Measurements from ENCODE around the gene ABCC11.
"Not testable (repeated sequence)": the region's sequence is repeated elsewhere in the genome, so short reads cannot be mapped to it uniquely, and the experiment has no call there.

ABCC11 gene

GRCh38 chr16:48244863-48245195 is 2.5 kb downstream of the ABCC11 start:
- no peak for DNase-seq

- peak; percentile 89 for DNase-seq
These were observed 3.1 kb downstream of the ABCC11 start, which contains the start of gene LONP2 for GRCh38 chr16:48244080-48244862. Gene LONP2 (plus strand): TSS chr16:48244300. CDS start chr16:48244389, 89 bp downstream.

- not testable (repeated sequence) for DNase-seq
These were observed 7.2 kb downstream of the ABCC11 start for GRCh38 chr16:48240147-48240546.

GRCh38 chr16:48236286-48236685 is 11.1 kb downstream of the ABCC11 start:
- DNase-seq, result no peak

GRCh38 chr16:48235556-48236136 is 11.7 kb downstream of the ABCC11 start:
- DNase-seq, result no peak

- no peak for DNase-seq
These were observed 12.2 kb downstream of the ABCC11 start for GRCh38 chr16:48235058-48235555.

GRCh38 chr16:48234630-48235029 is 12.7 kb downstream of the ABCC11 start:
- no peak for DNase-seq

GRCh38 chr16:48232493-48233040 is 14.8 kb downstream of the ABCC11 start:
- DNase-seq, result no peak

GRCh38 chr16:48231727-48232492 is 15.4 kb downstream of the ABCC11 start:
- no peak for DNase-seq

- DNase-seq, result no peak
These were observed 21.9 kb downstream of the ABCC11 start for GRCh38 chr16:48225456-48225855.

GRCh38 chr16:48223490-48223889 is 23.8 kb downstream of the ABCC11 start:
- DNase-seq, result no peak

- no peak for DNase-seq
These were observed 26.4 kb downstream of the ABCC11 start for GRCh38 chr16:48220891-48221290.

- DNase-seq, result no peak
These were observed 28.9 kb downstream of the ABCC11 start for GRCh38 chr16:48218473-48218872.

GRCh38 chr16:48217708-48218107 is 29.6 kb downstream of the ABCC11 start:
- no peak for DNase-seq

- DNase-seq, result no peak
These were observed 31.6 kb downstream of the ABCC11 start for GRCh38 chr16:48215738-48216137.

GRCh38 chr16:48212033-48212432 is 35.3 kb downstream of the ABCC11 start:
- DNase-seq, result no peak

GRCh38 chr16:48210747-48211146 is 36.6 kb downstream of the ABCC11 start:
- DNase-seq, result no peak

GRCh38 chr16:48206594-48207242 is 40.6 kb downstream of the ABCC11 start:
- DNase-seq, result no peak

- DNase-seq, result no peak
These were observed 42.6 kb downstream of the ABCC11 start for GRCh38 chr16:48204825-48205151.

- no peak for DNase-seq
These were observed 43.1 kb downstream of the ABCC11 start for GRCh38 chr16:48203974-48204824.

GRCh38 chr16:48201515-48202201 is 45.7 kb downstream of the ABCC11 start:
- no peak for DNase-seq

Data from NCI-H1092 treated with DMSO at 0.1 percent for 48 hours (cell line).